ENCODE results near the gene TMCO2.
"Not testable (repeated sequence)": the region's sequence is repeated elsewhere in the genome, so short reads cannot be mapped to it uniquely, and the experiment has no call there.

TMCO2 gene

GRCh38 chr1:40247655-40248054 is at the start of gene TMCO2:
Gene TMCO2 (plus strand): TSS chr1:40247937. CDS start chr1:40247994, 57 bp downstream.
- TF ChIP-seq CTCF (IDR thresholded peaks at IDR 0.05; ENCODE audit: low read depth, low read length): no peak
- DNase-seq (ENCODE audit: low read depth in 2 of 2): no peak
- H3K4me3 ChIP-seq (replicated peaks in 1 of 2; ENCODE audit: low read depth in 2 of 2, low read length in 2 of 2): no peak within 1 kb of the TSS

GRCh38 chr1:40199126-40199525 is 48.6 kb upstream of the TMCO2 start:
- H3K4me3 ChIP-seq (replicated peaks in 1 of 2; ENCODE audit: low read depth in 2 of 2, low read length in 2 of 2): no peak overlapping the region
- TF ChIP-seq CTCF (IDR thresholded peaks at IDR 0.05; ENCODE audit: low read depth, low read length): no peak
- DNase-seq (ENCODE audit: low read depth in 2 of 2): no peak

GRCh38 chr1:40204856-40205255 is 42.9 kb upstream of the TMCO2 start:
- no peak for DNase-seq (ENCODE audit: low read depth in 2 of 2)
- H3K4me3 ChIP-seq (replicated peaks in 1 of 2; ENCODE audit: low read depth in 2 of 2, low read length in 2 of 2): no peak overlapping the region
- no peak for TF ChIP-seq CTCF (IDR thresholded peaks at IDR 0.05; ENCODE audit: low read depth, low read length)

- no peak for DNase-seq (ENCODE audit: low read depth in 2 of 2)
- no peak for TF ChIP-seq CTCF (IDR thresholded peaks at IDR 0.05; ENCODE audit: low read depth, low read length)
- H3K4me3 ChIP-seq (replicated peaks in 1 of 2; ENCODE audit: low read depth in 2 of 2, low read length in 2 of 2): no peak overlapping the region
Measured at GRCh38 chr1:40210511-40211204, 37.1 kb upstream of the TMCO2 start.

GRCh38 chr1:40218333-40218732 is 29.4 kb upstream of the TMCO2 start:
- H3K4me3 ChIP-seq (replicated peaks in 1 of 2; ENCODE audit: low read depth in 2 of 2, low read length in 2 of 2): no peak overlapping the region
- DNase-seq (ENCODE audit: low read depth in 2 of 2): no peak
- no peak for TF ChIP-seq CTCF (IDR thresholded peaks at IDR 0.05; ENCODE audit: low read depth, low read length)

GRCh38 chr1:40221471-40221905 is 26.2 kb upstream of the TMCO2 start:
- not testable (repeated sequence) for H3K4me3 ChIP-seq (replicated peaks in 1 of 2; ENCODE audit: low read depth in 2 of 2, low read length in 2 of 2); DNase-seq (ENCODE audit: low read depth in 2 of 2)

- no peak overlapping the region for H3K4me3 ChIP-seq (replicated peaks in 1 of 2; ENCODE audit: low read depth in 2 of 2, low read length in 2 of 2)
- no peak for DNase-seq (ENCODE audit: low read depth in 2 of 2)
- TF ChIP-seq CTCF (IDR thresholded peaks at IDR 0.05; ENCODE audit: low read depth, low read length): no peak
Measured at GRCh38 chr1:40221977-40222772, 25.6 kb upstream of the TMCO2 start.

All from cardiac fibroblast (primary cell).